Stimulated activated CD4-positive, alpha-beta T cell treated with anti-CD3 and anti-CD28 coated beads, Interleukin-12 subunit alpha, Interleukin-12 subunit beta, amount 100 ng/mL, for 24 hours (primary cell): ENCODE data around the gene TRH.
A peak's percentile ranks its signal among the peaks of the same experiment; 100 is the strongest.

Experiments
- DNase-seq, 2 experiments: peaks; one replicate each; pipeline ENCODE4 v3.0.0-alpha.2; 2020; ENCODE audit warnings: low read depth in 2 of 2

Gene TRH, protein sequence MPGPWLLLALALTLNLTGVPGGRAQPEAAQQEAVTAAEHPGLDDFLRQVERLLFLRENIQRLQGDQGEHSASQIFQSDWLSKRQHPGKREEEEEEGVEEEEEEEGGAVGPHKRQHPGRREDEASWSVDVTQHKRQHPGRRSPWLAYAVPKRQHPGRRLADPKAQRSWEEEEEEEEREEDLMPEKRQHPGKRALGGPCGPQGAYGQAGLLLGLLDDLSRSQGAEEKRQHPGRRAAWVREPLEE

GRCh38 chr3:129974564-129974832 lies at the start of gene TRH:
TSS of gene TRH (plus strand) at chr3:129974720. CDS start at chr3:129975817, 1,097 bp downstream.
- DNase-seq, result no peak

DNA sequence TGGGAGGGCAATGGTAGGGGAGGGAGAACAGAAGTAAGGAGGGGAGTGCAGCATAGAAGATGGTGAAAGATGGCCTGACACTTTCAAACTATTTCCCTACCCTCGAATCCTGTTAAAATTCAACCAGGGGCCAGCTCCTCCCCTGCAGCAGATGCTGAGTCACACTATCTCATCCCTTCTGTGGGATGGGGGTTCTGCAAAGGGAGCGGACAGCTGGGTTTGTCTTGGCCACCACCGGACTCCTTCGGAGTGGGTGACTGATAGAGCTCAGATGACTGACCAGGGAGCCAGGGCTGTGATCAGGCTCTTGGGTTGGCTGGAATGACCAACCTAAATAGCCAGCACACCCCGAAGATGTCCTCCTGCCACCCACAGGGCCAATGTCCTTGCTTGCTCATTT lies 47.4 kb upstream of the TRH start:
- DNase-seq, result no peak

- no peak for DNase-seq
These were observed 45.1 kb upstream of the TRH start for GRCh38 chr3:129929383-129929782.

- no peak for DNase-seq
These were observed 41.0 kb upstream of the TRH start for GRCh38 chr3:129933471-129933870.

GRCh38 chr3:129934234-129935123 lies 40.0 kb upstream of the TRH start:
- DNase-seq, result peak; percentile 3 to 5

- DNase-seq, result no peak
These were observed 37.8 kb upstream of the TRH start for GRCh38 chr3:129936757-129937156.

- DNase-seq, result no peak
These were observed 36.8 kb upstream of the TRH start for GRCh38 chr3:129937717-129938116.

GRCh38 chr3:129938140-129938930 lies 36.2 kb upstream of the TRH start:
- no peak for DNase-seq

GRCh38 chr3:129940086-129940485 lies 34.4 kb upstream of the TRH start:
- no peak for DNase-seq

DNA sequence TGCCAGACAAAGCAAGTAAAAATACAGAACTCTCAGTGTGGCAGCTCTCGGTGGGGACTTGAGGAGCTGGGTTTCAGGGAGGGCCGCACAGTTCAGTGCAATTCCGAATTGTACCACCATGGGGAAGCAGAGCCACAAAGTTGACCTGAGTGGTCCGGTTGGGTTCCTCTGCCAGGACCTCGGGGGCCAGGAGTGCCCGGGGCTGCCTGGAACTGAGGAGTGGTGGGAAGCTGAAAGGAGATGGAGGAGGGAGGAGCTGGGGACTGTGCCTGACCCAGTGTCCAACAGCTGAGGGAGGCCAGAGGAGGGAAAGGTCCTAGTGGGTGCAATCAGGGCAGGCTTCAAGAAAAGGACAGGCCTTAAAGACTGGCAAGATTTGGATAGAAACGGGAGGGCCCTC lies 32.2 kb upstream of the TRH start:
- peak; percentile 4 to 23 for DNase-seq

- no peak for DNase-seq
These were observed 31.5 kb upstream of the TRH start for GRCh38 chr3:129943020-129943419.

GRCh38 chr3:129944709-129945108 lies 29.8 kb upstream of the TRH start:
- no peak for DNase-seq

GRCh38 chr3:129947538-129948240 lies 26.8 kb upstream of the TRH start:
- no peak for DNase-seq

DNA sequence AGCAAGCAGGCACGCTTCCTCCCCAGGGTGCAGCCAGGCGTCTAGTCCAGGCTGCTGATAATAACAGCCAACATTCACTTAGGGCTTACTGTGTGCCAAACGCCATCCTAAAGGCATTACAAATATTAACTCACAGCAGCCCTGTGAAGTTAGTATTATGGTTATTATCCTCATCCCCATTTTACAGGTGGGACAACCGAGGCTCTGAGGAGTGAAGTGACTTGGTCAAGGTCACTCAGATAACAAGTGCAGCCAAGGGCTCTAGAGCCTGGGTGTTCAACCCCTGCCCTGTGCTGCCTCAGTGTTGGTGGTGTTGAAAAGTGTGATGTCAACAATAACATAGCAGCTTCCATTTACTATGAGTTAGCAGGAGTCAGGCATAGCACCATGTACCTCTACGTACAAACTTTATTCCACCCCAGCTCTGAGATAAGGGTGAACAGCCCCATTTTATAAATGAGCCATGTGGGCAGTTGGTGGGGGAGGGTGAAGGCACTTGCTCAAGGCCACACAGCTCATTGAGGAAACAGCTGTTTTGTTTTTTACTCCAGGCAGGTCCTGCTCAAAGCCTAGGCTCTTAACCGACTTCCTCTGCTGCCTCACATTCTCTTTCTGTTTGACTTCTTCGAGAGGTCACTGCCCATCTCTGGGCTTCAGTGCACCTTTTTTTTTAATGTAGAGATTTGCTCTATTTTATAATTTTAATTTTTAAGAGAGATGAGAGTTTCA lies 24.0 kb upstream of the TRH start:
- no peak for DNase-seq

DNA sequence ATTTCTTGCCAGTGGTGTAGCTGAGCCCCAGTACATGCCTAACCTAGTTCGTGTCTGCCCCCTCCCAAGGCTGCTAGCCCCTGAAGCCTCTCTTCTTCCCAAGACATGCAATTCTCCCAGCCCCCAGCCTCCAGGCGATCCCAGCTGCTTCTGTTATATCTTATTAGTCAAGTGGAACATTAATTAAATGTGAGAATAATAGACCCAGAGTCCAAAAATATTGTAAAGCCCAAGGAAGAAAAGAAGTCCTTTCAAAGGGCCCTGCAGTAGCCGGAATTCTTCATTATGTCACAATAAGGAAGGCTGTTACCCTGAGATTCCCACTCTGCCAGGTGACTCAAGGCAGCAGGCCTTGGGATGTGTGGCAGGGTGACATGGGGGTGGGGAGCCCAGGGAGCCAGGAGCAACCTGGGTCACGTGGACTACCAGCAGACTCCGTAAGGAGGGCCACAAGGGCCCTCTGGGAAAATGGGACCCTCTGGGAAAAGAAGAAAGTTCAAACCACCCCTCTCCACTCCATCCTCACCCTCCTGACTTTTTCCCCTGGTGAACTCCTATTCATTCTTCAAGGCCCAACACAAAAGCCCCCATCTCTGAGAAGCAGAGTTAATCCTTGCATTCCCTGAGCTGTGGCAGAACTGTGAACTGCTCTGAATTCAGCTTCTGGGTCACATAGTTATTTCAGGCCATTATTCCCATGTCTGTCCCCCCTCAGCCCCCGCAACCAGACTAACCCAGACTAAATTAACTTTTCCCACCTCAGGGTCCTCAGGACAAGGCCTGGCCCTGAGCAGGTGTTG lies 21.8 kb upstream of the TRH start:
- DNase-seq, result no peak

DNA sequence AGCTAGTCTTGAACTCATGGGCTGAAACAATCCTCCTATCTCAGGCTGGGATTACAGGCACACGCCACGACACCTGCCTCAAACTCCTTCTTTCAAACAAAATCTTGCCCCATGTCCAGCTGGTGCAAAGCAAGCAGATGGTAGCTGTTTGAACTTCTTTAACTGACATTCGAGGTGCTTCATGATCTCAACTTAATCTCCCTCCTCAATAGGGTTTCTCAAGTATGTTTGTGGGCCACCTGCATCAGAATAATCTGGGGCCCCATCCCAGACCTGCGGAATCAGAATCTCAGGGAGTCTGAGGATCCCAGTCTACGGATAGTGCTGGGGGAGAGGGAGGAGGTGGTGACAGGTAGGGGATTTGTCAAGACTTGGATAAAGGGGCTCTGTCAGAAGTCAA lies 20.9 kb upstream of the TRH start:
- no peak for DNase-seq

DNA sequence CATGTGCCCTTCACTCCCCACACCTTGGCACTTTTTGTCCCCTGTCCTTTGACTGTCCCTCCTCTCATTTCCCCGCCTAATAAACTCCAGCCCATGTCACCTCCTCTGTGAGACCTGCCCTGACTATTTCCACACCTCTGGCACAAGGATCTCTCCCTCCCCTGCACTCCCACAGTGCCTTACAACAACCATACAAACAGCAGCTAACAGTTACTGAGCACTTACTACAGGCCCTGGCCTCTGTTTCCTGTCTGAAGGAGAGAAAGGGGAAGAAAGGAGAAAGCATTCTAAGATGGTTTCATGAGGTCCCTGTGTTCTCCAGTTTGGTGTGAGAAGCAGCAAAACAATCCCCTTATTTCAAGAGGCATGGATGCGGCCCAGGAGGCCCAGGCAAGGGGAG lies 20.0 kb upstream of the TRH start:
- DNase-seq, result no peak

DNA sequence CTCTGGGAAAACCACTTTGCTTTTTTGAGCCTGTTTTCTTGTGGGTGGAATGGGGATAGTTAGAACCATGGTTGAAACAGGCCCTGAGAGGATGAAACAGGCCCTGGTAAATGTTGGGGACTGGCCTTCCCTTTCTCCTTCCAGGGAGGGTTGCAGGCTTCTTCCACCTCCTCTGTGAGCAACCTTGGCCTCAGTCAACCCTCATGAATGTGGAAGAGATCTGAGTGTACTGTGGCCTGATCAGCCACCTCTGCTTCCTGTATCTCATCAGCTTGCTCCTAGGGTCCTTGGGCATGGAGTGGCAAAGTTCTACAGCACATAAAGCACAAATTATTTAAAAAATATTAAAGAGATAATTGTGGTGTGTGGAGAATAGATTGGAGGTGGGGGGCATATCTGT lies 17.6 kb upstream of the TRH start:
- no peak for DNase-seq

DNA sequence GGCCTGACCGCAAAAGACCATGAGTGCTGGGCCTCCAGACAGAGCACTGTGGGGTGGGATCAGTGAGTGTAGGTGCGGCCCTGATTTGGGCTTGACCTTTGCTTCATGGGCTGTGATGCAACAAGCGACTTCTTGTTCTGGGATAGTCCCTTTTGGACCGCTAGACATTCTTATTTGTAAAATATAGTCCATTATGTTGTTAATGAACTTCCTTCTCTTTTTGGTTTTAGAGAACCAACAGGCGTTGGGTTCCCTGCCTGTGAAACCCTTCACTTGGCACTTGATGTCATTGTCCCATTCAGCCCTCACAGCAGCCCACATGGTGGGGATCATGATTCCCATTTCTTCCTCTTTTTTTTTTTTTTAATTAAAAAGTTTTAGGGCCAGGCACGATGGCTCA lies 15.8 kb upstream of the TRH start:
- no peak for DNase-seq

DNA sequence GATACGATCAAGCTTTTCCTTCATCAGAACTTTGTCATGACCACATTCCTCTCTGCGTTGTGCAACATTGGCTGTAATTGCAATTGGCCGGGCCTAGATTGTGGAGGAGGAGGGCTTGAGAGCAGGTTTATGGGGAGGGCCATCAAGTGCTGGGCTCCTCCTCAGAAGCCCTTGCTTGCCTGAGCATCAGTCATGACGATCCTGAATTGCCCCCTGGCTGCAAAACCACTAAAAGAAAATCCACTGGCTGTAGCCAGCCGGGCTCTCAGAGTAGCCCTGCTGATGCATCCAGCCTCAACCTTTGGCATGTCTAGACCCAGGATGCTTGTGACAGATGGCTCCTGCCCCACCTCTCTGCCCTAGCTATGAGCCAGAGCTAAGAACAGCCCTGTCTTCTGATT lies 13.4 kb upstream of the TRH start:
- no peak for DNase-seq

GRCh38 chr3:129962600-129962999 lies 11.9 kb upstream of the TRH start:
- no peak for DNase-seq
